Cardiac fibroblast (primary cell): ENCODE results near the gene COMMD4.
A peak's percentile ranks its signal among the peaks of the same experiment; 100 is the strongest.

Source experiments
- DNase-seq, 2 donors: peaks; one replicate each; pipeline versions ENCODE4 v3.0.0 to v3.0.0-alpha.2; 2010; ENCODE audit warnings: low read depth in 2 of 2
- H3K4me3 ChIP-seq, 2 donors: replicated peaks in 1 of 2; 1 replicate in 1 of 2; 2 replicates in 1 of 2; pipeline ENCODE4 v1.5.1; 2011; ENCODE audit warnings: low read depth in 2 of 2, low read length in 2 of 2, mild to moderate bottlenecking in 2 of 2, moderate library complexity in 1 of 2
- TF ChIP-seq, protein P1 (sequence below): IDR thresholded peaks from one replicate; pipeline ENCODE4 v1.5.1; 2011; ENCODE audit warnings: low read depth, mild to moderate bottlenecking, low read length, inconsistent platforms

COMMD4 gene

DNA sequence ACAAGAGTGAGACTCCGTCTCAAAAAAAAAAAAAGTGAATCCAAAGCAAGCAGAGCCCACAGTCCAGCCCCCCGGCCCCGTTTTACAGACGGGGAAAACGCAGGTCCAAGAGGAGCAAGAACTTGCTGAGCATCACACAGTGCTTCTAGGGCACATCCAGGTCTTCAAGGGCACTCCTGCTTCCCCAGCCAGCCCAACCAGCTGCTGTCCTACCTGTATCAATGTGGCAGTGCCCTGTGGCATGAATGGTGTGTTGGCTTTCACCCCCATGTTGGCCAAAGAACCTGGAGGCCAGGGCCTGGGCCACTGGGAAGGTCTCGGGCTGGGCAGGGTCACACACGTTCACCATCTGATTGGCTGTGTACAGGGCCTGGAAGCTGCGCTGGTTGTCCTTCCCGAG, 27.9 kb downstream of the COMMD4 start:
- no peak for DNase-seq
- H3K4me3 ChIP-seq: no peak overlapping the region
- TF ChIP-seq, protein P1, sequence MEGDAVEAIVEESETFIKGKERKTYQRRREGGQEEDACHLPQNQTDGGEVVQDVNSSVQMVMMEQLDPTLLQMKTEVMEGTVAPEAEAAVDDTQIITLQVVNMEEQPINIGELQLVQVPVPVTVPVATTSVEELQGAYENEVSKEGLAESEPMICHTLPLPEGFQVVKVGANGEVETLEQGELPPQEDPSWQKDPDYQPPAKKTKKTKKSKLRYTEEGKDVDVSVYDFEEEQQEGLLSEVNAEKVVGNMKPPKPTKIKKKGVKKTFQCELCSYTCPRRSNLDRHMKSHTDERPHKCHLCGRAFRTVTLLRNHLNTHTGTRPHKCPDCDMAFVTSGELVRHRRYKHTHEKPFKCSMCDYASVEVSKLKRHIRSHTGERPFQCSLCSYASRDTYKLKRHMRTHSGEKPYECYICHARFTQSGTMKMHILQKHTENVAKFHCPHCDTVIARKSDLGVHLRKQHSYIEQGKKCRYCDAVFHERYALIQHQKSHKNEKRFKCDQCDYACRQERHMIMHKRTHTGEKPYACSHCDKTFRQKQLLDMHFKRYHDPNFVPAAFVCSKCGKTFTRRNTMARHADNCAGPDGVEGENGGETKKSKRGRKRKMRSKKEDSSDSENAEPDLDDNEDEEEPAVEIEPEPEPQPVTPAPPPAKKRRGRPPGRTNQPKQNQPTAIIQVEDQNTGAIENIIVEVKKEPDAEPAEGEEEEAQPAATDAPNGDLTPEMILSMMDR: no peak

DNA sequence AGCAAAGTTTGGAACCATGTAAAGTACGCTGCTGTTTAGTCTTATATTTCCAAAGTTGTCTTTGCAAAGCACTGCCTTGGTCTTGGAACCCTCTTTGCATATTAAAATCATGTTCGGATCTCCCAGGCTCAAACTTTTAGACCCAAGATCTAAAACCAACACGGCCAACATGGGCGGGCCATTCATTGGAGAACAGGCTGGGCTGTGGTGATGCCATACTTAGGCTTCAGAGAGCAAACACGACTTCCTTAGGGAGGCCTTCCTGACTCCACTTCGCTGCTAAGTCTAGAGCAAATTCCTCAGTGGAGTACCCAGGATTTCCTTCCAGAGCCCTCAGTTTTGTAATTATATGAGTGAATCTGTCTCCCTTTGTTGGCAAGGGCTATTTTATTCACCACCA, 29.0 kb downstream of the COMMD4 start:
- TF ChIP-seq, protein P1: no peak
- DNase-seq: no peak
- H3K4me3 ChIP-seq: no peak overlapping the region

DNA sequence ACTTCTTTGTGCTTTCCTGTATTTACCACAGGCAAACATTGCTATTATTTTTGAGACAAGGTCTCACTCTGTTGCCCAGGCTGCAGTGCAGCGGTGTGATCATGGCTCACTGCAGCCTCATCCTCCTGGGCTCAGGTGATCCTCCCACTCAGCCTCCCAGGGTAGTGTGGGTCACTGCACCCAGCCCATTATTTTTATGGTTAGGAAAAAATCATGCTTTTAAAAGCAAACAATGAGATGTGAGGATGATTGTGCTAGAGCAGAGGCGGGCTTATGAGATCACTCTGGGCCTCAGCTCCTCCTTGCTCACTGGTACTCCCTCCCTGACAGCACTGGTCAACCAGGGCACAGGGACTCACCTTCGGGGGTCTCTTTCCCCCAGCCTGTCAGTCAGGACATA, 30.3 kb downstream of the COMMD4 start:
- H3K4me3 ChIP-seq: no peak overlapping the region
- TF ChIP-seq, protein P1: no peak
- DNase-seq: no peak

DNA sequence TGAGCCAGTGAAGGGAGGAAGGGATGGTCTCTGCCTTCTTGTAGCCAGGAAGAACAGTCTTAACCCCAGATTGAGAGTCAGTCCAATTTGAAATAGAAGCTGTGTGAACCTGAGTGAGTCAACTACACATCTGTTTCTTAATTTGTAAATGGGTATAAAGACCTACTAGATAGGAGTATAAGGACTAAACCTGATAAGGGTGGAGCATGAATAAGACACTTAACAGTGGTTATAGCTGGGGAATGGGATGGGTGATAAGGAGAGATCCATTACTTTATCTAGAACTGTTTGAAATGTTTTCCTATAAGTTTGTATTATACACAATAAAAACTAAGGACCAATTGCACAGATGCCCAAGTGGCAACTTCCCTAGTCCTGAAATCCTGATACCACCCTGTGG, 31.1 kb downstream of the COMMD4 start:
- TF ChIP-seq, protein P1: no peak
- DNase-seq: no peak
- H3K4me3 ChIP-seq: no peak overlapping the region

DNA sequence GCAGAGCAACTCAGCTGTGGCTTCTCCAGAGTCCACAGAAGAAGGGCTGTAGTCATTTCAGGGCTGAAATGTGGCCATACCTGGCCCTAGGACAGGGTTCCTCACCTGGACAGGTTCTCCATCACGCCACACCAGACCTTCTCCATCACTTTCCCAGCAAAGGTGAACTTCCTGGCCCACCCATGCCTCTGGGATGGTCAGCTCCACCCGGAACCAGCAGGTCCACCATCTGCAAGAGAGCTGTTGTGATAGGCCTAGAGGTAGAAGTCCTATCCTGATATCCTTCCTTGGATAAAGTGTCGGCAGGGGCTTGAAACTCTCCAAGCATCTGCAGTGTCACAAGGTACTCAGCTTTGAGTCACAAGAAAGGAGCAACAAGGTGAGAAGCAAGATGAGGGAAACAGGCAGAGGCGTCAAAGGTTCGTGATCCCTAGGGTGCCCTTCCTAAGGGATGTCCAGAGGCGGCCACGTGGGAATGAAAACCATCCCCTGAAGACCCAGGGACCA, 31.6 kb downstream of the COMMD4 start:
- TF ChIP-seq, protein P1: no peak
- peak overlapping the region; percentile 84 to 89 for H3K4me3 ChIP-seq
- DNase-seq: no peak

DNA sequence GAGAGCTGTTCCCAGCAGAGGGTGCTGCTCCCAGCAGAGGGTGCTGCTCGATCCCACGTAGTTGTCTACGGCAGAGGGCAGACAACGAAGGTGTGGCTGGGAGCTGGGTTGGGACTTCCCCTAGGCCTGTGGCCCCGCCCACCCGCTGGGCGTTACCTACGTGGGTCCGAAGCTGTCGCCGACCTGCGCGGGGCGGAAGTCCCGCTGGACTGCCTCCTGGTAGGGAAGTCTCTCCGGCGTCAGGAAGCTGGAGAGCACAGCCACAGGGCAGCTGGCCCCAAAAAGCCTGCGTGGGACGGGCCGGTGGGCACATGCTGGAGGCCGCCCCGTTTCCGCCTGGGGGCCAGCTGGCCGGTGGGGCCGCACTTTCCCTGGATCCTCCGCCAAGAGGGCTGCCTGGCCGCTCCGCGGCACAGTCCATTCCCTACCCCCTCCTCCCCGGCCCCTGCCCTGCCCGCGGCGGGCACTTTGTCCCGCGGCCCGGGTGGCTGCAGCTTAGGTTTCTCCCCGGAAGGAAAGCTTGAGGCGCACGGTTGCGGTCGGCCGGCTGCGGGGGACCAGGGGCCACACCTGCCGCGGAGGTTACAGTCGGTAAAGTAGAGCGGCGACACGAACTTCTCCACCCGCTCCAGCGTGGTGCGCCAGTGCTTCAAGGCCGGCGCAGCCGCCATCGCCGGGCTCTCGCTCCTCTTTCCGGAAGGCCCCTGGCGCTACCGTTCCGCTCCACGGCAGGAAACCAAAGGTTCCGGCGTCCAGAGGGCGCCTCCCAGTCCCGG, 32.2 kb downstream of the COMMD4 start, which contains the start of gene MAN2C1:
MAN2C1 (minus strand) TSS at position 695 of the 776 bp plus-strand sequence; CDS start at position 671, 24 bp downstream.
- peak; percentile 95 for DNase-seq
- TF ChIP-seq, protein P1: peak; percentile 70
- peak within 1 kb of the TSS; percentile 84 to 89 for H3K4me3 ChIP-seq
